ENCODE data around the gene COL4A2. TPM values are rescaled to one million over a fixed set of nuclear protein-coding genes. Genes with fewer than 3 reads are reported as not detected.

The COL4A2 gene
- total and polyA plus RNA-seq, 9 donors, result 59.5 to 171 (median 136) TPM

DNA sequence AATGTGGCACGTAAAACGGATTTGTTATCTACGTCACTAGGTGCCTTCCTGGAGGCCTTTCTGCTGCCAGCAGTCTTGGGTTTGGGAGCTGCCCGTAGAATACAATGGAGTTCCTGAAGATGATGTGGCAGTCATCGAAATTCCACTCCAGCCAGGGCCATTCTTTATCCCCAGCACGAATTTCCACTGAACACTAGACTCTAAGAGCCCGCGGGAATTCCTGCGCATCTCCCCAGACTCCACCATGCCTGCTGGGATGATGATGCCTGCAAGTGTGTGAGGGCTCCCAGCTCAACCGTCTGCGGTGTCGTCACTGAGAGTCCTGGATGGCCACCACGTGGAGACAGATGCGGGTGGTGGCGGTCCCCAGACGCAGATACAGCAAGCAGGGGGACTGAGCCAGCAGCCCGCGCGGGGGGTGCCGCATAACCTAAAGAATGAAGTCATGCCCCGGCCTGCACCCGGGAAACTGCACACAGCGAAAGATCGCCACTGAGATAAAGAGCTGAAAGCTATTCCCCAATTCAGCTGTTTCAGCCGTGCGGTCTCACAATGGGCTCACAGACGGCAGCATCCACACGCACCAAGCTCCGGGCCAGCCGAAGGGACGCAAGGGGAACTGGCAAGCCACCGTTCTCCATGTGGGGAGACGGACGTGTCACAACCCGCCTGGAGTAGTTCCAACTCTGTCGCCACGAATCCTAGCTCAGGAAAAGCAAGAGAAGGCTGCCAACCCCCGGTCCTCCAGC lies 41.2 kb upstream of the COL4A2 start:
- Histone ChIP-seq H3K4me3 (no peak overlapping the region), H3K36me3 (no peaks in the 10 kb centered on the region), H3K9me3 (no peaks in the 10 kb centered on the region), H3K27me3 (no peaks in the 10 kb centered on the region), H3K27ac (no peak overlapping the region), H3K4me1 (ENCODE audit: insufficient read depth) (peaks cover 26% of the 10 kb centered on the region)
- WGBS, 3 donors, result 77 to 85% (median 83%) methylated on average over 38 of the region's 38 CpGs
- TF ChIP-seq EP300 (IDR thresholded peaks at IDR 0.05), result no peak
- TF ChIP-seq, protein P1, sequence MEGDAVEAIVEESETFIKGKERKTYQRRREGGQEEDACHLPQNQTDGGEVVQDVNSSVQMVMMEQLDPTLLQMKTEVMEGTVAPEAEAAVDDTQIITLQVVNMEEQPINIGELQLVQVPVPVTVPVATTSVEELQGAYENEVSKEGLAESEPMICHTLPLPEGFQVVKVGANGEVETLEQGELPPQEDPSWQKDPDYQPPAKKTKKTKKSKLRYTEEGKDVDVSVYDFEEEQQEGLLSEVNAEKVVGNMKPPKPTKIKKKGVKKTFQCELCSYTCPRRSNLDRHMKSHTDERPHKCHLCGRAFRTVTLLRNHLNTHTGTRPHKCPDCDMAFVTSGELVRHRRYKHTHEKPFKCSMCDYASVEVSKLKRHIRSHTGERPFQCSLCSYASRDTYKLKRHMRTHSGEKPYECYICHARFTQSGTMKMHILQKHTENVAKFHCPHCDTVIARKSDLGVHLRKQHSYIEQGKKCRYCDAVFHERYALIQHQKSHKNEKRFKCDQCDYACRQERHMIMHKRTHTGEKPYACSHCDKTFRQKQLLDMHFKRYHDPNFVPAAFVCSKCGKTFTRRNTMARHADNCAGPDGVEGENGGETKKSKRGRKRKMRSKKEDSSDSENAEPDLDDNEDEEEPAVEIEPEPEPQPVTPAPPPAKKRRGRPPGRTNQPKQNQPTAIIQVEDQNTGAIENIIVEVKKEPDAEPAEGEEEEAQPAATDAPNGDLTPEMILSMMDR (IDR thresholded peaks at IDR 0.05), result no peak
- TF ChIP-seq POLR2A (IDR thresholded peaks at IDR 0.05), result no peak
- no peak for DNase-seq
- intact Hi-C loops (cut with DNase I), result no loop called here

DNA sequence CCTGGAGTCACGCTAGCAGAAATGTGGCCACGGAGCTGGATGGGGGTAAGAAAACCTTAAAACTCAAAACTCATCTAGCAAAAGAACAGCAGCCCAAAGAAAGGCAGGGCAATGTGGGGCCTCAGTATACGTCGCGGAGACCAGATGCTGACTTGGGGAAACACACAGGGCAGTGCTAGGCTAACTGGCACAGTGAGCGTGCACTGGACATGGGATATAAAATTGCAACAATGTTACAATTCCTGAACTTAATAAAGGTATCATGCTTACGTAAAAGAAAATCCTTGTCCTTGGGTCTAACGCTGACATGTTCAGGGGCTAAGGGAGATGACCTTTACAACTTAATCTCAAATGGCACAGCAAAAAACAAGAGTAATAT lies 40.7 kb upstream of the COL4A2 start:
- no peak for TF ChIP-seq POLR2A (IDR thresholded peaks at IDR 0.05)
- TF ChIP-seq, protein P1 (IDR thresholded peaks at IDR 0.05), result no peak
- TF ChIP-seq EP300 (IDR thresholded peaks at IDR 0.05), result no peak
- Histone ChIP-seq H3K4me3 (no peak overlapping the region), H3K4me1 (ENCODE audit: insufficient read depth) (peaks cover 24% of the 10 kb centered on the region), H3K27me3 (no peaks in the 10 kb centered on the region), H3K9me3 (no peaks in the 10 kb centered on the region), H3K27ac (no peak overlapping the region), H3K36me3 (no peaks in the 10 kb centered on the region)
- WGBS, 3 donors, result 82 to 91% (median 89%) methylated on average over 8 of the region's 8 CpGs
- no peak for DNase-seq
- intact Hi-C loops (cut with DNase I), result no loop called here

DNA sequence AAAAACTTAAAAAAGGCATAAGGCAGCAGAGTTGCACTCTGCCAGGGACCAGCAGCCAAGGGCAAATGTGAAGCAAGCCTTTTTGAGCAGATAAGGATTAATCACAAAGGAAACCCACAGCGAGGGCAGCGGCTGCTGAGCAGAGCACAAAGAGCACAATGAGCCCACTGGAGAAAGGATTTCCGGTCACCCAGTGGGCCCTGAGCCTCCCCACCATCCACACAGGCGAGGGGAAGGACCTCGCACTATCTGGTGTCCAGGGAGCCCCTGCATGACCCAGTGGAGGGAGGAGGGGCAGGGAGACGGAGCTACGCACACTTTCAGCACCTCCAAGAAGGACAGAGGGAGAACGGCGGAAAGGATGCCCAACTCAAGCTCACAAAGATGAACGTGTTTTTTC lies 40.1 kb upstream of the COL4A2 start:
- Histone ChIP-seq H3K9me3 (no peaks in the 10 kb centered on the region), H3K27me3 (no peaks in the 10 kb centered on the region), H3K36me3 (no peaks in the 10 kb centered on the region), H3K4me1 (ENCODE audit: insufficient read depth) (peaks cover 19% of the 10 kb centered on the region), H3K27ac (no peak overlapping the region), H3K4me3 (no peak overlapping the region)
- no peak for DNase-seq
- WGBS, 3 donors, result 81 to 84% (median 81%) methylated on average over 10 of the region's 10 CpGs
- TF ChIP-seq POLR2A (IDR thresholded peaks at IDR 0.05) (no peak), EP300 (IDR thresholded peaks at IDR 0.05) (no peak)
- TF ChIP-seq, protein P1 (IDR thresholded peaks at IDR 0.05), result no peak
- intact Hi-C loops (cut with DNase I), result no loop called here

DNA sequence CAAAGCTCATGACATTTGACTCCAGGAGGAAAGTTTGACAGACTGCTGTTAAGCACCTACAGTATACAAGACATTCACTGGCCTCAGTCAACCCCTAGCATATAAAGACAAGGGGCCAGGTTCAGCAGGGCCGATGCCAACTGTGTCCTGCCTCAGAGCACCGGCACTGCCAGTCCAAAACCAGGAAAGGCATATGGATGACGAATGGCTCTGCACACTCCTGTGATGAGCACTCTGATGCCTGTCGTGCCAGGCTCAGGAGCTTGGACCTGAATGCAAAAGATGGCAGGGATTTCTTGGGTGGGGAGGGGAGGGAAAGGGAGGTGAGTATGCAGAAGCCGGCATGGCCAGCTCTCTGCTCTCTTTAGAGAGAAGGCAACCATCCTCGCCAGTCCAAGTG lies 39.0 kb upstream of the COL4A2 start:
- Histone ChIP-seq H3K27me3 (no peaks in the 10 kb centered on the region), H3K27ac (no peak overlapping the region), H3K36me3 (no peaks in the 10 kb centered on the region), H3K4me1 (ENCODE audit: insufficient read depth) (peaks cover 9% of the 10 kb centered on the region), H3K4me3 (no peak overlapping the region), H3K9me3 (no peaks in the 10 kb centered on the region)
- TF ChIP-seq, protein P1 (IDR thresholded peaks at IDR 0.05), result no peak
- TF ChIP-seq EP300 (IDR thresholded peaks at IDR 0.05) (no peak), POLR2A (IDR thresholded peaks at IDR 0.05) (no peak)
- 77 to 91% (median 83%) methylated on average over 6 of the region's 6 CpGs for WGBS, 3 donors
- intact Hi-C loops (cut with DNase I), result no loop called here
- no peak for DNase-seq

Measured in ovary (tissue), 9 donors.